DOHH2 (cell line): ENCODE measurements around the gene RIC1.
"Not testable (repeated sequence)": the region's sequence is repeated elsewhere in the genome, so short reads cannot be mapped to it uniquely, and the experiment has no call there.

Source experiments
- EZH2phosphoT487 ChIP-seq: fragments of 200-600 bp; sonication (generic); IDR thresholded peaks from 2 replicates; pipeline ENCODE4 v1.6.1; 2017; ENCODE audit warnings: borderline replicate concordance, mild to moderate bottlenecking, antibody characterized with exemption, low read length, moderate library complexity, mixed read lengths
- TF ChIP-seq, protein P1 (sequence below): fragments of 200-600 bp; sonication (generic); IDR thresholded peaks from one replicate; pipeline ENCODE4 v1.5.1; 2014; ENCODE audit warnings: antibody characterized with exemption, mild to moderate bottlenecking, low read depth, low read length; ENCODE audit not compliant: poor library complexity, severe bottlenecking

- TF ChIP-seq, protein P1, sequence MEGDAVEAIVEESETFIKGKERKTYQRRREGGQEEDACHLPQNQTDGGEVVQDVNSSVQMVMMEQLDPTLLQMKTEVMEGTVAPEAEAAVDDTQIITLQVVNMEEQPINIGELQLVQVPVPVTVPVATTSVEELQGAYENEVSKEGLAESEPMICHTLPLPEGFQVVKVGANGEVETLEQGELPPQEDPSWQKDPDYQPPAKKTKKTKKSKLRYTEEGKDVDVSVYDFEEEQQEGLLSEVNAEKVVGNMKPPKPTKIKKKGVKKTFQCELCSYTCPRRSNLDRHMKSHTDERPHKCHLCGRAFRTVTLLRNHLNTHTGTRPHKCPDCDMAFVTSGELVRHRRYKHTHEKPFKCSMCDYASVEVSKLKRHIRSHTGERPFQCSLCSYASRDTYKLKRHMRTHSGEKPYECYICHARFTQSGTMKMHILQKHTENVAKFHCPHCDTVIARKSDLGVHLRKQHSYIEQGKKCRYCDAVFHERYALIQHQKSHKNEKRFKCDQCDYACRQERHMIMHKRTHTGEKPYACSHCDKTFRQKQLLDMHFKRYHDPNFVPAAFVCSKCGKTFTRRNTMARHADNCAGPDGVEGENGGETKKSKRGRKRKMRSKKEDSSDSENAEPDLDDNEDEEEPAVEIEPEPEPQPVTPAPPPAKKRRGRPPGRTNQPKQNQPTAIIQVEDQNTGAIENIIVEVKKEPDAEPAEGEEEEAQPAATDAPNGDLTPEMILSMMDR, result not testable (repeated sequence)
- TF ChIP-seq EZH2phosphoT487, result not testable (repeated sequence)
Observed at GRCh38 chr9:5581706-5582105, 47.2 kb upstream of the RIC1 start.
